GM12873 (cell line): ENCODE results near the gene UFM1.

Experiments used
- CTCF ChIP-seq: IDR thresholded peaks from 2 replicates; pipeline ENCODE4 v1.5.1; 2012; ENCODE audit warnings: low read depth, mild to moderate bottlenecking, moderate library complexity, low read length, control low read depth; ENCODE audit not compliant: insufficient read depth; ENCODE audit errors: missing control alignments

Gene UFM1

GRCh38 chr13:38385153-38385891 lies 35.7 kb downstream of the UFM1 start:
- TF ChIP-seq CTCF, result no peak

- no peak for TF ChIP-seq CTCF
Measured at GRCh38 chr13:38386421-38386820, 36.8 kb downstream of the UFM1 start.

GRCh38 chr13:38391341-38391740 lies 41.7 kb downstream of the UFM1 start:
- TF ChIP-seq CTCF, result no peak

DNA sequence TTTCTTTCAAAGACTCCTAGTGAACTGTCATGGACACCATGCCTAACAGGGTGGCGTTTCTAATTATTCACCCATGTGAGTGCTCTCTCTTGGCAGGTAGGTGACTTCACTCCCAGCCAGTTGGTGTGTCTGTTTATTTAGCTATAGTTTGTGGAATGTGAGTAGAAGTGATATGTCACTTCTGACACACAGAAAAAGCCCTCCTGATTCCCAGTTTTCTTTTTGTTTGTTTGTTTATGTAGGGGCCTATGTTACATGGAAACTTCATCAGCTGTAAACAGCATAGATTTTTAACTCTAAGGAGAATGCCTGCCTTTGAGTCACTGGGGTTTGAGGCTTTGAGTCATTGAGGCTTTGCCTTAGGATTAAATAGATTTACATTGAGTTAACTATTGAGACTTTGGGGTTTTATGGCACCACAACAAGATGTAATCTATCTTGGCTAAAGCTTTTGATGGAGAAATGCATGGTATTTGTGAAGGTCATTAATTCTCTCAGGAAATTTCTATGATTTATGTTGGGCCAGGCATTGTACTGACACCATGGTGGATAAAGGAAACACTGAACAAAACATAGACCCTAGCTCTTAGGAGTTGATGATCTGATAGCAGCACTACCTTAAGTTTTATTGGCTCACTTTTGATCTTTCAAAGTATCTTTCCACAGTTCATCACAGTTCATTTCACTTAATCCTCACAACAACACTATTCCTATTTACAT lies 45.3 kb downstream of the UFM1 start:
- TF ChIP-seq CTCF, result no peak

DNA sequence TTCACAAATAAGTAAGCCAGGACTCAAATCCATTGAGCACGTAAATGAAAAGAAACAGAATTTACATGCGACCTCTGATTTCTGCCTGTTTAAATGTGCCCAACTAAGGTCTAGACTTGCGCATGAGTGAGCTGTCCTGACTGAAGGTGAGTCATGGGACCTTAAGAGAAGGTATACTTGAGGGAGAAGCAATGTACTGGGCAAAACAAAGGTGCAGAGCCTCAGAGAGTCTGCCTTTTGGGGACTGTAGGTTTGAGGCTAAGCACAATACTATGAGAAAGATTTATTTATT lies 45.8 kb downstream of the UFM1 start:
- TF ChIP-seq CTCF, result no peak

GRCh38 chr13:38398711-38399493 lies 49.3 kb downstream of the UFM1 start:
- no peak for TF ChIP-seq CTCF

GRCh38 chr13:38399535-38399934 lies 49.9 kb downstream of the UFM1 start:
- no peak for TF ChIP-seq CTCF
